GM12878 (cell line): ENCODE results near the gene NGFR. TPM values are rescaled to one million over a fixed set of nuclear protein-coding genes. Genes with fewer than 3 reads are reported as not detected.
A peak's percentile ranks its signal among the peaks of the same experiment; 100 is the strongest.

Experiments
- ATAC-seq: fragments of 200-7000 bp; cut with Tn5 transposase; 3 replicates; pipeline ENCODE4 v1.9.1; 2020; ENCODE audit warnings: mild to moderate bottlenecking, moderate library complexity
- BruUV-seq: library from RNA; stranded (reverse); fragments of 400-500 nt; replicated peaks from 2 replicates; lab custom pipeline; 2021; lab: Mats Ljungman, UMichigan
- CTCF ChIA-PET: fragments of 300-600 bp; sonication (Branson Sonifier 250); formaldehyde crosslinking; extraction: SDS; loops from one replicate; lab custom pipeline; 2021; ENCODE audit warnings: inconsistent platforms; lab: Yijun Ruan, JAX
- POLR2A ChIA-PET: fragments of 350-600 bp; formaldehyde crosslinking; extraction: SDS; loops from one replicate; lab custom pipeline; 2021; ENCODE audit warnings: inconsistent platforms; lab: Charles Lee
- RAD21 ChIA-PET: fragments of 300-600 bp; sonication (Branson Sonifier 250); formaldehyde crosslinking; loops from one replicate; lab custom pipeline; 2023; ENCODE audit warnings: antibody characterized with exemption; ENCODE audit not compliant: unreplicated experiment; lab: Charles Lee
- SMC1A ChIA-PET: fragments of 300-600 bp; sonication (Branson Sonifier 250); formaldehyde crosslinking; loops from one replicate; lab custom pipeline; 2023; ENCODE audit not compliant: unreplicated experiment, uncharacterized antibody; lab: Charles Lee
- DNase-seq: peaks from one replicate; pipeline ENCODE4 v3.0.0-alpha.2; 2011; ENCODE audit warnings: low read depth, low spot score
- FAIRE-seq: peaks from 3 replicates; lab custom pipeline; 2011; peaks lifted over from hg19 to GRCh38; lab: Jason Lieb, UNC
- H2AFZ ChIP-seq: 2 replicates; pipeline ENCODE4 v1.6.0; 2011; ENCODE audit warnings: low read depth, low read length, control low read depth; ENCODE audit not compliant: control insufficient read depth
- H3K27ac ChIP-seq: 2 replicates; pipeline ENCODE4 v1.5.1; 2011; ENCODE audit warnings: control low read depth; ENCODE audit not compliant: control insufficient read depth, insufficient read depth
- H3K27me3 ChIP-seq, 2 experiments: replicated peaks in 1 of 2; 2 replicates each; pipeline versions ENCODE4 v1.6.0 to v1.6.1; 2011; ENCODE audit warnings: low read length in 1 of 2; ENCODE audit not compliant: control insufficient read depth in 2 of 2, insufficient read depth in 2 of 2
- H3K36me3 ChIP-seq, 2 experiments: 2 replicates each; pipeline ENCODE4 v1.5.1; 2011; ENCODE audit warnings: low read length in 1 of 2; ENCODE audit not compliant: control insufficient read depth in 2 of 2, insufficient read depth in 2 of 2
- H3K4me1 ChIP-seq: 2 replicates; pipeline ENCODE4 v1.6.1; 2011; ENCODE audit warnings: mild to moderate bottlenecking, low read length, moderate library complexity, mixed read lengths; ENCODE audit not compliant: control insufficient read depth, insufficient read depth
- H3K4me2 ChIP-seq: 2 replicates; pipeline ENCODE4 v1.6.0; 2011; ENCODE audit warnings: control low read depth; ENCODE audit not compliant: control insufficient read depth, insufficient read depth
- H3K4me3 ChIP-seq: fragments of 200-600 bp; sonication (generic); 2 replicates; pipeline ENCODE4 v1.5.1; 2016
- H3K79me2 ChIP-seq: 2 replicates; pipeline ENCODE4 v1.6.0; 2011; ENCODE audit warnings: low read length; ENCODE audit not compliant: control insufficient read depth, insufficient read depth
- H3K9ac ChIP-seq: 2 replicates; pipeline ENCODE4 v1.8.0; 2011; ENCODE audit warnings: low read length, control low read depth, mixed read lengths; ENCODE audit not compliant: control insufficient read depth, insufficient read depth
- H3K9me3 ChIP-seq: replicated peaks from 3 replicates; pipeline ENCODE4 v1.5.1; 2011; ENCODE audit warnings: mild to moderate bottlenecking, low read length; ENCODE audit not compliant: control insufficient read depth, insufficient read depth
- H4K20me1 ChIP-seq: 2 replicates; pipeline ENCODE4 v1.6.0; 2011; ENCODE audit not compliant: control insufficient read depth, insufficient read depth
- NFIC ChIP-seq: IDR thresholded peaks from 2 replicates; pipeline ENCODE4 v1.6.1; 2012; ENCODE audit warnings: low read depth, mild to moderate bottlenecking, inconsistent platforms, low read length, moderate library complexity
- PAX8 ChIP-seq: fragments of 450-650 bp; IDR thresholded peaks from 2 replicates; pipeline ENCODE4 v1.6.1; 2017; ENCODE audit warnings: mild to moderate bottlenecking, moderate library complexity
- SUZ12 ChIP-seq: fragments of 200-600 bp; sonication (generic); IDR thresholded peaks from one replicate; pipeline ENCODE4 v1.6.1; 2018; ENCODE audit warnings: antibody characterized with exemption, mild to moderate bottlenecking; ENCODE audit not compliant: unreplicated experiment
- WGBS: methylation state at CpG from one replicate; pipeline ENCODE4 v1.1.6; 2016; ENCODE audit warnings: low lambda C conversion rate; ENCODE audit not compliant: insufficient replicate concordance, insufficient coverage; ENCODE audit errors: missing lambda C conversion rate; 5-methylcytosine and 5-hydroxymethylcytosine counted together
- in situ Hi-C: fragments of 300-500 bp; cut with MboI; formaldehyde crosslinking; loops from 9 replicates; pipeline ENCODE4 v1.14.3; 2018; ENCODE audit warnings: mixed read lengths
- intact Hi-C: fragments of 100-400 bp; cut with micrococcal nuclease; formaldehyde crosslinking; loops from one replicate; pipeline ENCODE4 v1.14.2; 2022; ENCODE audit not compliant: unreplicated experiment
- polyA plus RNA-seq, 11 experiments: library from polyadenylated mRNA; depleted of rRNA in 4 of 11; unstranded in 6 of 11; stranded (reverse) in 5 of 11; fragments of >200 nt; fragmentation: Nextera tagmentation in 4 of 11; fragmentation: Illumina TruSeq in 1 of 11; extraction: Ambion mirVana in 4 of 11; extraction: Trizol in 1 of 11; gene quantifications; 1 replicate in 1 of 11; 2 replicates in 10 of 11; pipeline versions ENCODE4 v1.2.1 to v1.2.3, GENCODE V29; 2011 to 2016; ENCODE audit warnings: inconsistent platforms in 2 of 11, missing spikeins in 2 of 11, low read depth in 1 of 11
- total RNA-seq, 4 experiments: library from RNA; depleted of rRNA in 3 of 4; stranded (reverse); fragments of >200 nt in 3 of 4; fragmentation: Illumina TruSeq in 1 of 4; extraction: Trizol in 1 of 4; gene quantifications; 2 replicates each; pipeline versions ENCODE4 v1.2.1 to v1.2.3, GENCODE V29; 2013 to 2021
- TF ChIP-seq, protein P1 (sequence below): IDR thresholded peaks from 2 replicates; pipeline ENCODE4 v1.6.1; 2012; ENCODE audit warnings: mild to moderate bottlenecking, low read depth, low read length
- TF ChIP-seq, protein P2 (sequence below): IDR thresholded peaks from 2 replicates; pipeline ENCODE4 v1.6.1; 2012; ENCODE audit warnings: low read depth, low read length, improper control_type of control experiment
- TF ChIP-seq, protein P3 (sequence below): fragments of 450-650 bp; IDR thresholded peaks from 2 replicates; pipeline ENCODE4 v1.6.1; 2017; ENCODE audit warnings: mild to moderate bottlenecking

NGFR gene
- total and polyA plus RNA-seq, 10 of the 15 experiments (the other 5 are each of a cell fraction or from before 2014, with no cell fraction given), result 0.05 to 0.28 (median 0.08) TPM; not detected in 1

DNA sequence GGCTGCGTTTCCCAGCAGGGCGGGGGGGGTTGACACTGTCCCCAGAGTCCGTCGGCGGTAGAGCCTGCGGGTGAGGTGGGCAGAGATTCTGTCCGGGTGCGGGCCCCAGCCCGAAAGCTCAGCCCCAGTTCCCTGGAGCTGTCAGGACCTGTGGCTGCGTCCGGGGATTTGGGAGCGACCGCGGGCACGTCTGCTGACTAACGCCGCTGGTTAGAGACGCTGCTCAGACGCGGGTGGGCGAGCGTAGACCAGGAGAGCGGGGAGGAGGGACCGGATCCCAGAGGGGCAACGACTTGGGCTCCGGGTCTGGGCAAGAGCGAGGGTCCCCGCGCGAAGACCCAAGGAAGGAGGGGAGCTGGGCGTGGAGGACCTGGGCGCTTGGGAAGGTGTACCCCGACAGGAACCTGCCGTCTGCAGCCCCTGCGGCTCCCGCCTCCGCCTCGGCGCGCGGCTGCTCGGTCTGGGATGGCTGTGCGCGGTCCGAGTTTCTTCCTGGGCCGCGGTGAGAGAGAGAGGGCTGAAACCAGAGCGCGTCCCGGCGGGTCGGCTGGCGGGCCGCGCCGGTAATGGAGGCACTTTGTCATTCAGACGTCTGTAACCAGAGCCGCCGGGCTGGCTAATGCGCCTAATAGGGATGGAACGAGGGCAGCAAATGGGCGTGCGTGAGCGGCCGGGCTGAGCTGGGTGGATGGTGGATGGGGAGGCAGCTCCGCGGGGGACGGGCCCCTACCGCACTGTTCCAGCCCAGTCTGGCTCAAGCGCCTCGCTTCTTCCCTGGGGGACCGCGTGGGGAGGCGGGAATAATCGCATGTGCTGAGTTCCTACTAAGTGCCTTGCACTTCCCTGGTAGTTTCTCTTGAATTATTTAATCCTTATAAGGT is 2.3 kb downstream of the NGFR start:
- ChIA-PET POLR2A (no interaction called here), CTCF (interaction anchor here (0.6 to 5.0 kb wide), 6 partner anchors 12 to 707 kb away, joined by 3 to 37 read pairs (median 4); no protein-coding TSS in a partner anchor), RAD21 (interaction anchor here (1.0 to 1.8 kb wide), 2 partner anchors 59 to 60 kb away, joined by 3 to 6 read pairs; no protein-coding TSS in a partner anchor), SMC1A (no interaction called here)
- Histone ChIP-seq H3K27ac (no peak overlapping the region), H3K9ac (no peak overlapping the region), H4K20me1 (no peaks in the 10 kb centered on the region), H3K9me3 (no peaks in the 10 kb centered on the region), H3K4me1 (peaks cover 9% of the 10 kb centered on the region; the same call in 1 of the 2 replicates), H2AFZ (no peak overlapping the region), H3K36me3 (no peaks in the 10 kb centered on the region), H3K27me3 (peaks cover 13 to 15% of the 10 kb centered on the region in 2 experiments), H3K4me3 (no peak overlapping the region), H3K4me2 (peak overlapping the region; percentile 71; the same call in 1 of the 2 replicates), H3K79me2 (no peaks in the 10 kb centered on the region)
- DNase-seq, result no peak
- TF ChIP-seq, protein P1, sequence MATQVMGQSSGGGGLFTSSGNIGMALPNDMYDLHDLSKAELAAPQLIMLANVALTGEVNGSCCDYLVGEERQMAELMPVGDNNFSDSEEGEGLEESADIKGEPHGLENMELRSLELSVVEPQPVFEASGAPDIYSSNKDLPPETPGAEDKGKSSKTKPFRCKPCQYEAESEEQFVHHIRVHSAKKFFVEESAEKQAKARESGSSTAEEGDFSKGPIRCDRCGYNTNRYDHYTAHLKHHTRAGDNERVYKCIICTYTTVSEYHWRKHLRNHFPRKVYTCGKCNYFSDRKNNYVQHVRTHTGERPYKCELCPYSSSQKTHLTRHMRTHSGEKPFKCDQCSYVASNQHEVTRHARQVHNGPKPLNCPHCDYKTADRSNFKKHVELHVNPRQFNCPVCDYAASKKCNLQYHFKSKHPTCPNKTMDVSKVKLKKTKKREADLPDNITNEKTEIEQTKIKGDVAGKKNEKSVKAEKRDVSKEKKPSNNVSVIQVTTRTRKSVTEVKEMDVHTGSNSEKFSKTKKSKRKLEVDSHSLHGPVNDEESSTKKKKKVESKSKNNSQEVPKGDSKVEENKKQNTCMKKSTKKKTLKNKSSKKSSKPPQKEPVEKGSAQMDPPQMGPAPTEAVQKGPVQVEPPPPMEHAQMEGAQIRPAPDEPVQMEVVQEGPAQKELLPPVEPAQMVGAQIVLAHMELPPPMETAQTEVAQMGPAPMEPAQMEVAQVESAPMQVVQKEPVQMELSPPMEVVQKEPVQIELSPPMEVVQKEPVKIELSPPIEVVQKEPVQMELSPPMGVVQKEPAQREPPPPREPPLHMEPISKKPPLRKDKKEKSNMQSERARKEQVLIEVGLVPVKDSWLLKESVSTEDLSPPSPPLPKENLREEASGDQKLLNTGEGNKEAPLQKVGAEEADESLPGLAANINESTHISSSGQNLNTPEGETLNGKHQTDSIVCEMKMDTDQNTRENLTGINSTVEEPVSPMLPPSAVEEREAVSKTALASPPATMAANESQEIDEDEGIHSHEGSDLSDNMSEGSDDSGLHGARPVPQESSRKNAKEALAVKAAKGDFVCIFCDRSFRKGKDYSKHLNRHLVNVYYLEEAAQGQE, result no peak
- TF ChIP-seq SUZ12 (peak; percentile 83), PAX8 (no peak), NFIC (no peak)
- TF ChIP-seq, protein P2, sequence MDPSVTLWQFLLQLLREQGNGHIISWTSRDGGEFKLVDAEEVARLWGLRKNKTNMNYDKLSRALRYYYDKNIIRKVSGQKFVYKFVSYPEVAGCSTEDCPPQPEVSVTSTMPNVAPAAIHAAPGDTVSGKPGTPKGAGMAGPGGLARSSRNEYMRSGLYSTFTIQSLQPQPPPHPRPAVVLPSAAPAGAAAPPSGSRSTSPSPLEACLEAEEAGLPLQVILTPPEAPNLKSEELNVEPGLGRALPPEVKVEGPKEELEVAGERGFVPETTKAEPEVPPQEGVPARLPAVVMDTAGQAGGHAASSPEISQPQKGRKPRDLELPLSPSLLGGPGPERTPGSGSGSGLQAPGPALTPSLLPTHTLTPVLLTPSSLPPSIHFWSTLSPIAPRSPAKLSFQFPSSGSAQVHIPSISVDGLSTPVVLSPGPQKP, result no peak
- TF ChIP-seq, protein P3, sequence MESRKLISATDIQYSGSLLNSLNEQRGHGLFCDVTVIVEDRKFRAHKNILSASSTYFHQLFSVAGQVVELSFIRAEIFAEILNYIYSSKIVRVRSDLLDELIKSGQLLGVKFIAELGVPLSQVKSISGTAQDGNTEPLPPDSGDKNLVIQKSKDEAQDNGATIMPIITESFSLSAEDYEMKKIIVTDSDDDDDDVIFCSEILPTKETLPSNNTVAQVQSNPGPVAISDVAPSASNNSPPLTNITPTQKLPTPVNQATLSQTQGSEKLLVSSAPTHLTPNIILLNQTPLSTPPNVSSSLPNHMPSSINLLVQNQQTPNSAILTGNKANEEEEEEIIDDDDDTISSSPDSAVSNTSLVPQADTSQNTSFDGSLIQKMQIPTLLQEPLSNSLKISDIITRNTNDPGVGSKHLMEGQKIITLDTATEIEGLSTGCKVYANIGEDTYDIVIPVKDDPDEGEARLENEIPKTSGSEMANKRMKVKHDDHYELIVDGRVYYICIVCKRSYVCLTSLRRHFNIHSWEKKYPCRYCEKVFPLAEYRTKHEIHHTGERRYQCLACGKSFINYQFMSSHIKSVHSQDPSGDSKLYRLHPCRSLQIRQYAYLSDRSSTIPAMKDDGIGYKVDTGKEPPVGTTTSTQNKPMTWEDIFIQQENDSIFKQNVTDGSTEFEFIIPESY, result no peak
- no TSS peak for BruUV-seq
- intact Hi-C loops, result loop anchor here (2.0 kb wide), 1 partner anchor 59 kb away; no protein-coding TSS in a partner anchor
- 11% methylated on average over 61 of the region's 75 CpGs for WGBS
- FAIRE-seq, result no peak
- ATAC-seq, result no peak
- in situ Hi-C loops, result loop anchor here (5.0 kb wide), 1 partner anchor 55 kb away; no protein-coding TSS in a partner anchor
